Measurements from ENCODE around the gene ADRB1. TPM values are rescaled to one million over a fixed set of nuclear protein-coding genes. Genes with fewer than 3 reads are reported as not detected.

Gene ADRB1
- total and polyA plus RNA-seq, 2 donors (not counting 3 experiments of a cell fraction or from before 2014, with no cell fraction given), result 0.23 to 0.97 TPM

GRCh38 chr10:114017873-114018272 is 25.8 kb upstream of the ADRB1 start:
- no TSS peak for BruUV-seq (replicated peaks)

More at GRCh38 chr10:114017873-114018272, 25.8 kb upstream of the ADRB1 start:
- H2AFZ ChIP-seq (ENCODE audit: low read depth, low read length), result no peak overlapping the region
- ChIA-PET CTCF (interaction anchor here (1.0 to 1.4 kb wide), 2 partner anchors 9 to 219 kb away, joined by 3 to 6 read pairs; no protein-coding TSS in a partner anchor), POLR2A (no interaction called here)
- intact Hi-C loops (cut with micrococcal nuclease) (no loop called here), dilution Hi-C loops (cut with MboI; ENCODE audit: extremely low pct_ligation_motif_present, low sequenced_read_pairs) (no loop called here)
- H3K27ac ChIP-seq (ENCODE audit: insufficient read depth, low read depth, low read length), result no peak overlapping the region
- peaks cover 3% of the 10 kb centered on the region for H3K4me1 ChIP-seq (ENCODE audit: control insufficient read depth, extremely low read depth, insufficient read depth, low read length)
- no peak for FAIRE-seq
- no peaks in the 10 kb centered on the region for H3K9me3 ChIP-seq (replicated peaks; ENCODE audit: control insufficient read depth, insufficient read depth, low read length)
- H4K20me1 ChIP-seq (replicated peaks; ENCODE audit: control insufficient read depth, extremely low read depth, insufficient read depth, low read length), result no peaks in the 10 kb centered on the region
- H3K4me3 ChIP-seq (replicated peaks in 1 of 3; ENCODE audit: insufficient read depth in 1 of 3, low read depth in 1 of 3, low read length in 3 of 3), result no peak overlapping the region
- DNase-seq (ENCODE audit: low read depth, low spot score), result no peak
- H3K36me3 ChIP-seq (ENCODE audit: control insufficient read depth in 2 of 2, extremely low read depth in 1 of 2, insufficient read depth in 2 of 2, low read length in 2 of 2), result no peaks in the 10 kb centered on the region
- TF ChIP-seq GATA2 (IDR thresholded peaks at IDR 0.05; ENCODE audit: insufficient read depth, insufficient read length, low read depth, low read length) (no peak), POLR2A (IDR thresholded peaks at IDR 0.05; ENCODE audit: low read depth, low read length) (no peak), POLR2AphosphoS5 (IDR thresholded peaks at IDR 0.05; ENCODE audit: insufficient read depth, low read depth, low read length) (no peak), MYC (IDR thresholded peaks at IDR 0.05; ENCODE audit: low read depth, low read length) (no peak), FOS (IDR thresholded peaks at IDR 0.05; ENCODE audit: borderline replicate concordance, insufficient read depth, low read length) (no peak), EZH2 (IDR thresholded peaks at IDR 0.05; ENCODE audit: borderline replicate concordance, low read depth, low read length, severe bottlenecking) (no peak), JUN (IDR thresholded peaks at IDR 0.05; ENCODE audit: borderline replicate concordance, insufficient read depth, insufficient read length, low read depth) (no peak), CTCF (IDR thresholded peaks at IDR 0.05; ENCODE audit: extremely low read depth in 1 of 2, insufficient read depth in 1 of 2, low read depth in 1 of 2, low read length in 2 of 2) (no peak), MAX (IDR thresholded peaks at IDR 0.05; ENCODE audit: insufficient read depth, insufficient read length) (no peak)
- no peak overlapping the region for H3K4me2 ChIP-seq (ENCODE audit: insufficient read depth, low read length)
- no peaks in the 10 kb centered on the region for H3K79me2 ChIP-seq (ENCODE audit: control insufficient read depth, insufficient read depth, low read length)
- no peak overlapping the region for H3K9ac ChIP-seq (replicated peaks; ENCODE audit: extremely low read depth, insufficient read depth, low read length)
- no peaks in the 10 kb centered on the region for H3K27me3 ChIP-seq (ENCODE audit: control insufficient read depth in 2 of 2, insufficient read depth in 2 of 2, low read length in 2 of 2)
- no peaks in the 10 kb centered on the region for H3K9me1 ChIP-seq (replicated peaks; ENCODE audit: control insufficient read depth, extremely low read depth, insufficient read depth, low read length)

All from endothelial cell of umbilical vein (primary cell).